GM18907 (cell line): ENCODE results near the gene PKD2L1.
"Not testable (repeated sequence)": the region's sequence is repeated elsewhere in the genome, so short reads cannot be mapped to it uniquely, and the experiment has no call there.

Experiments
- ATAC-seq: cut with Tn5 transposase; IDR thresholded peaks from one replicate; pipeline ENCODE4 v1.9.1; 2021; ENCODE audit warnings: mild to moderate bottlenecking, moderate library complexity; ENCODE audit not compliant: unreplicated experiment

PKD2L1 gene

GRCh38 chr10:100288196-100288595, 41.8 kb downstream of the PKD2L1 start:
- no peak for ATAC-seq

DNA sequence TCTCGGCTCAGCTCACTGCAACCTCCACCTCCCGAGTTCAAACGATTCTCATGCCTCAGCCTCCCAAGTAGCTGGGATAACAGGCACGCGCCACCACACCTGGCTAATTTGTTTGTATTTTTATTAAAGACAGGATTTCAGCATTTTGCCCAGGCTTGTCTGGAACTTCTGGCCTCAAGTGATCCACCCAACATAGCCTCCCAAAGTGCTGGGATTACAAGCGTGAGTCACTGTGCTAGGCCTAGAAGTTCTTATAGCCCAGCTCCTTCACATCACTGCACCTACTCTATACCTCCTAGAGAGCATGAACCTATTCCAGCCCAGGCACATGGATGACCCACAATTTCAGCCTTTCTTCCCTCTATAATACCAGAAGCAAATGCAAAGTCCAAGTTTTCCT, 42.3 kb downstream of the PKD2L1 start:
- no peak for ATAC-seq

DNA sequence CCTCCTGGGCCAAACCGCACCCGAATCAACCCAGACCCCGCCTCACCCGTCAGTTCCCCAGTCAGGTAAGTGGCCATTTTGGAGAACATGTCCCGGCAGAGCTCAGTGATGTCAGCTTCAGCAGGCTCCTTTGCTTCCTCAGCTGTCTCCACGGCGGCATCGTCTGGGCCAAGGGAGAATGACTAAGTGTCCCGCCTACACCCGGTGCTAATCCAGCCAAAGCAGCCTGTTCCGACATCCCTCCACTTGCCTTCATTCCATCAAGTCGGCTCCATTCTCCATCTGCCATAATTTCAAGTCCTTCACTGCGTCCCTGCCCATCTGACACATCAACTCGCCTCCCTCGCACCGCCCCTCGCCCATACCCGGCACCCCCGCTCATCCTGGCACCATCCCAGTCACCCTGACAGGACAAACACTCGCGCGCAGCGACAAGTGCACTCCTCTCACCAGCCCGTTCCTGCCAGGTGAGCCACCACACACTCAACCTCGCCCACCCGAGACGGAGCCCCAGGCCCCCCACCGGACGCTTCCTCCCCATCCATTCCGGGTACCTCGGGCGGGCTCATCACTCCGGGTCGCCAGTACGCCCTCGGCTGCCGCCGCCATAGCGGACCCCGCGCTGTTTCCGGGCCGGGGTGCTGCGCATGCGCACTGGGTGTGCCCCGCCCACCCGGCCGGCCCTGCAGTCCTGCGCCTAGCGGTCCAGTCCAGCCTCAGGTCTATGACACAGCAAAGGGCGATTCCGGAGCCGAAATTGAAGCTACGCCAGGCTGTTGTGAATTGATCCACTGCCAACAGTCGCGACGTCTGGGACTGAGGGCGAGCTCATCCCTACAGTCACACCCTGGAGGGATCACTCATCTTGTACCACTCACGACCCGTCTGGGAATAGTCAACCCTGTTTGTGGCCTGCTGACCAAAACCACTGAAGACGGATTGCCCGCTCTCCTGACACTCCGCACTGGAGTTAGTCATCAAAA, 43.7 kb downstream of the PKD2L1 start, which contains the start of gene BLOC1S2:
Gene BLOC1S2, minus strand, starts transcription at position 630 of the 983 bp plus-strand sequence. Its CDS starts 21 bp downstream, at position 609.
- ATAC-seq, result peak; percentile 85

DNA sequence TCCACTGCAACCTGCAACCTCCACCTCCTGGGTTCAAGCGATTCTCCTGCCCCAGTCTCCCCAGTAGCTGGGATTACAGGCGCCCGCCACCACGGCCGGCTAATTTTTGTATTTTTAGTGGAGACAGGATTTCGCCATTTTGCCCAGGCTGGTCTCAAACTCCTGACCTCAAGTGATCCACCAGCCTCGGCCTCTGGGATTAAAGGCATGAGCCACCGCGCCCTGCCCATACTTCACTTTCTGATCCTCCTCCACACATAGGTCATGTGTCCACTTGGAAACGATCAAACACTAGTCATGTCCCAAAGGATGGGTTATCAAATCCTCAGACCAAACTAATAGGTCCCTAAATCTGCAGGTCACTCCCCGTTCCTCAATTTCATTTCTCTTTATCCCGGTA, 44.7 kb downstream of the PKD2L1 start:
- not testable (repeated sequence) for ATAC-seq

DNA sequence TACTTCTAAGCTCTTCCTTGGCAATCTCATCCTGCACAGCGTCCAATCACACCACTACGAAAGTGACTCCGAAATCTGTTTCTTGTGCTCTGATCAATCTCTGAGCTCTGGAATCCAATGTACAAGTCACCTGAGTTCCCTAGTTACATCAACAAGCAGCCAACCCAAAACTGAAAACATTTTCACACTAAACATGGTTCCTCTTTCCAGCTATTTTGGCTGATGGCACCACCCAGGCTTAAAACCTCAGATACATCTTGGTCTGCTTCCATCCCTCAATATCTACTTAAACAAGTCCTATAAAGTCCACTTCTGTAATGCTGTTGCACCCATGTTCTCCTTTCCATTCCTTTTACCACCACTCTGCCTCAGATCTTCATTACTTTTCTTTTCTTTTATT, 47.1 kb downstream of the PKD2L1 start:
- ATAC-seq, result no peak

GRCh38 chr10:100276971-100277370, 53.1 kb downstream of the PKD2L1 start:
- not testable (repeated sequence) for ATAC-seq

DNA sequence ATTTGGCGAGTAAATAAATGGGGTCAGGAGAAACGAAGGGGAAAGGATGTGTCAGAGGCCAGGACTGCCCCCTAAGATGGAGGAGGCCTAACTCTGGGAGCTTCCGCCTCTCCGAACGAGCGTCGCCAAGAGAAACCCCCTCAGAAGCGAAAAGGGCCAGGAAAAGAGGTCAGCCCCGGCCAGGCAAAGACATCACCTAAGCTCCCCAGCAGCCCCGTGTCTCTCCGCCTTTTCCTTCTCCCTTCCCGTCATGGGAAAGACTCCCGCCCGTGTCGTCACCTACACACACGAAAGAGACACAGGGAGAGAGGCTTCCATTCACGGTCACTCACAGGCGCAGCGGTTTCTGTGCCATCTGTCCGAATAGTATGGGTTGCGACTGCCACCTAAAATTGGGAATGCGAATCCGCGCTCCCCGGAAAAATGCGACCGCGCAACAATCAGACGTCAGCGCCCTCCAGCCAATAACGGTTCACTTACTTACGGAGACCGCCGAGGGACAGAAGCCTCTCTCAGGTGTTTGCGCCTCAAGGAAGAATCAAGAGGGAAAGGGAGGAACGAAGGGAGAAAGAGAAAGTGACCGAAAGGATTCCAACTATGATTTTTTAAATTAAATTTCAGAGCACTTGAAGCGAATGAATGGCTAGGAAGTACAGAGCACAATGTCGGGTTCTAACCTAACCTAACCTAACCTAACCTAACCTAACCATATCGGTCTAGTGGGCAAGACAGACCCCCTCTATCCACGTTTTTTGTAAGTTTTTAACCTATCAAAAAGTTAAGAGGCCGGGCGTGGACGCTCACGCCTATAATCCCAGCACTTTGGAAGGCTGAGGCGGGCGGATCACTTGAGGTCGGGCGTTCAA, 62.6 kb downstream of the PKD2L1 start, which contains the start of gene CWF19L1:
Gene CWF19L1, minus strand, starts transcription at position 400 of the 866 bp plus-strand sequence. Its CDS starts 45 bp downstream, at position 355.
- ATAC-seq, result peak; percentile 79

- no peak for ATAC-seq
Measured at GRCh38 chr10:100265821-100266485, 64.1 kb downstream of the PKD2L1 start.

GRCh38 chr10:100254191-100254590, 75.8 kb downstream of the PKD2L1 start:
- ATAC-seq, result no peak

DNA sequence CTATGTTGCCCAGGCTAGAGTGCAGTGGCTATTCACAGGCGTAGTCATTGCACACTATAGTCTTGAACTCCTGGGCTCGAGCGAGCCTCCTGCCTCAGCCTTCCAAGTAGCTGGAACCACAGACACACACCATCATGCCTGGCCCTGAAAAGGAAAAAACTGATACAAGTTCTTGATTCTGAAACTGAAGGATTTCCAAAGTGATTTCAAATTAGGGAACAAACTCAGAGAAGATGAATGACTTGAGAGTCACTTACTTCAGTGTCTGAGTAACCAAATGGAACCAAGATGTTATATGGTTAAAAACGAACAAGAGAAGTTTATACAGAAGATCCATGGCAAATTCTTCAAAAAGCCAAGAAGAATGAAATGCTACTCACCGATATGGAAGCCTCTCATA, 77.0 kb downstream of the PKD2L1 start:
- no peak for ATAC-seq

DNA sequence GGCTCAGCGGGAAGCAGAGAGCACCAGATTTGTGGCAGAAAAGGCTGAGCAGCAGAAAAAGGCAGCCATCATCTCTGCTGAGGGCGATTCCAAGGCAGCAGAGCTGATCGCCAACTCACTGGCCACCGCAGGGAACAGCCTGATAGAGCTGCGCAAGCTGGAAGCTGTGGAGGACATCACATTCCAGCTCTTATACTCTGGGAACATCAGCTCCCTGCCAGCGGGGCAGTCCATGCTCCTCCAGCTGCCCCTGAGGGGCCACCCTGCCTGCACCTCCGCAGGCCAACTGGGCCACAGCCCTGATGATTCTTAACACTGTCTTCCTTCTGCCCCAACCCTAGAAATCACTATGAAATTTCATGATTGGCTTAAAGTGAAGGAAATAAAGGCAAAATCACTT, 81.2 kb downstream of the PKD2L1 start:
- no peak for ATAC-seq

DNA sequence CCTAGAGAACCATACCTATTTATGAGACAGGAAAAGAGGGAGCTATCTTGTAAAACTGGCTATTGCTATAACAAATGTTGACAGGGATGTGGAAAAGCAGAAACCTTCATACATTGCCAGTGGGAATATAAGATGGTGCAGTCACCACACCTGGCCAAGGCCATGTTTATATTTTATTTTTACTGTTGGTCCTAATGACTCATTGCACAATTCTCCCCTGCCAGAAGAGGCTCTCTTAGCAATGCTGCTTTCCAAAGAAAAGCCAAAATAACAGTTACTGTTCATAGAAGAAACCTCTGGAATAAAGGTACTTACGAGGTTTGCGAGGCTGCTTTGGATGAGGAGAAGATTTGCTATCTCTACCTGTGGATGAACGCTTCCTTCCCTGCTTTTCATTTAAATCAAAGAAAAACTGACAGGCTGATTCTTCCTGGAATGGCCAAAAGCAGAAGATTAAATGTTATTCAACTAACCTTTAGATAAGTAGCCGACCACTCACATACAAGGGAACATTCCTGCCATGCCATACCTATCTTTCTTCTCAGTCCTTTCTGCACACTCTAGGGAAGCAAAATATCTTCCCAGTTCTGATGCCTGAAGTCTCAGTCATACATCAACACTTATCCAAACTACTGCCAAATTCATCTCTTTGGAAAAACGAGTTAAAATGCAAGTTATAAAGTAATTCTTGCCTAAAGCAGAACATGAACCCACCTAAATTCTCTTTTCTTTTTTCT, 84.4 kb downstream of the PKD2L1 start:
- ATAC-seq, result no peak

DNA sequence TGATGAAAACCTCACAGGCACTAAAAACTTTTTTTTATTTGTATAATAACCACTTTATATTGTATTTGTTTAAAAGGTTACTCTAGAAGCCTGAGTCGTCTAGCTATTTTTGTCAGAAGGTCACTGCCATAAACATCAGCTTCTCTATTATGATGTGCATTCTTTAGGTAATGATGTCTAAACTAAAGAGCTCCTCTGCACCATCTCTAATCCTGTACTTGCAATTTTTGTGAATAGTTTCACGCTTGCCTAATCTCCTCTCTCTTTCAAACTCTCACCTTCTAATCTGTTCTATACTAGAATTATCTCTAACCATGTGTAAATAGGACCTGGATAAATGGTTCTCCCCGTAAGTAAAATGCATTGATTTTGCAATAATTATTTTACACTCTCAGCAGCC, 90.2 kb downstream of the PKD2L1 start:
- ATAC-seq, result no peak

GRCh38 chr10:100238429-100238828, 91.6 kb downstream of the PKD2L1 start:
- no peak for ATAC-seq
